Neural cell (in vitro differentiated cells): ENCODE measurements around the gene SREBF1.

Experiments used
- CTCF ChIP-seq: fragments of 450-650 bp; IDR thresholded peaks from 2 replicates; pipeline ENCODE4 v1.5.1; 2014; ENCODE audit warnings: antibody characterized with exemption, mild to moderate bottlenecking, moderate library complexity; ENCODE audit not compliant: poor library complexity, severe bottlenecking
- EP300 ChIP-seq: fragments of 450-650 bp; conservative IDR thresholded peaks from 2 replicates; pipeline ENCODE4 v1.6.1; 2014; ENCODE audit warnings: antibody characterized with exemption, mild to moderate bottlenecking, moderate library complexity; ENCODE audit not compliant: poor library complexity, severe bottlenecking
- EZH2 ChIP-seq: fragments of 200-600, 300-800 bp; shearing (Covaris generic), sonication (generic); IDR thresholded peaks from 2 replicates; pipeline ENCODE4 v1.6.1; 2014; ENCODE audit warnings: antibody characterized with exemption, low read length, borderline replicate concordance, mild to moderate bottlenecking; ENCODE audit not compliant: insufficient read depth, poor library complexity, severe bottlenecking
- MXI1 ChIP-seq: fragments of 450-650 bp; conservative IDR thresholded peaks from 2 replicates; pipeline ENCODE4 v1.6.1; 2014; ENCODE audit warnings: antibody characterized with exemption, mild to moderate bottlenecking; ENCODE audit not compliant: poor library complexity, severe bottlenecking
- POLR2AphosphoS5 ChIP-seq: IDR thresholded peaks from 2 replicates; pipeline ENCODE4 v1.6.1; 2012
- RAD21 ChIP-seq: fragments of 450-650 bp; conservative IDR thresholded peaks from 2 replicates; pipeline ENCODE4 v1.6.1; 2014; ENCODE audit warnings: antibody characterized with exemption, mild to moderate bottlenecking, moderate library complexity
- REST ChIP-seq: IDR thresholded peaks from 2 replicates; pipeline ENCODE4 v1.6.1; 2012; ENCODE audit warnings: borderline replicate concordance

GRCh38 chr17:17870247-17870646 lies 33.5 kb upstream of the SREBF1 start:
- TF ChIP-seq CTCF, result peak; percentile 24
- no peak for TF ChIP-seq EP300
- TF ChIP-seq REST, result no peak
- TF ChIP-seq EZH2, result no peak
- no peak for TF ChIP-seq RAD21
- no peak for TF ChIP-seq POLR2AphosphoS5
- no peak for TF ChIP-seq MXI1
